Mesendoderm (in vitro differentiated cells): ENCODE data around the gene MRPL50.

Source experiments
- DNase-seq: peaks from one replicate; pipeline ENCODE4 v3.0.0; 2013
- H2AK5ac ChIP-seq: 2 replicates; pipeline ENCODE4 v1.6.1; 2013; ENCODE audit warnings: low read length, inconsistent platforms
- H2BK120ac ChIP-seq: 2 replicates; pipeline ENCODE4 v1.6.1; 2013; ENCODE audit warnings: low read depth, mild to moderate bottlenecking, low read length, moderate library complexity, mixed read lengths
- H2BK15ac ChIP-seq: replicated peaks from 2 replicates; pipeline ENCODE4 v1.6.1; 2013; ENCODE audit warnings: low read depth, mild to moderate bottlenecking, moderate library complexity
- H2BK5ac ChIP-seq: 2 replicates; pipeline ENCODE4 v1.6.1; 2013; ENCODE audit warnings: low read length, inconsistent platforms
- H3K18ac ChIP-seq: 2 replicates; pipeline ENCODE4 v1.6.1; 2013; ENCODE audit warnings: mild to moderate bottlenecking, low read length, mixed read lengths
- H3K23ac ChIP-seq: one replicate; pipeline ENCODE4 v1.6.1; 2013; ENCODE audit warnings: low read length
- H3K27ac ChIP-seq: 2 replicates; pipeline ENCODE4 v1.5.1; 2013; ENCODE audit warnings: low read depth, mild to moderate bottlenecking, inconsistent platforms, low read length, moderate library complexity
- H3K27me3 ChIP-seq: 2 replicates; pipeline ENCODE4 v1.6.1; 2013; ENCODE audit warnings: low read length, control low read depth, mild to moderate bottlenecking, inconsistent platforms; ENCODE audit not compliant: insufficient read depth, poor library complexity
- H3K36me3 ChIP-seq: 2 replicates; pipeline ENCODE4 v1.6.1; 2013; ENCODE audit warnings: low read length, inconsistent platforms; ENCODE audit not compliant: control insufficient read depth, insufficient read depth
- H3K4ac ChIP-seq: one replicate; pipeline ENCODE4 v1.6.1; 2013; ENCODE audit warnings: low read depth, mild to moderate bottlenecking, low read length, moderate library complexity
- H3K4me1 ChIP-seq: 2 replicates; pipeline ENCODE4 v1.6.1; 2013; ENCODE audit warnings: low read depth, low read length, inconsistent platforms; ENCODE audit not compliant: control insufficient read depth
- H3K4me2 ChIP-seq: 2 replicates; pipeline ENCODE4 v1.6.1; 2013; ENCODE audit warnings: low read length
- H3K4me3 ChIP-seq: 2 replicates; pipeline ENCODE4 v1.5.1; 2013; ENCODE audit warnings: mild to moderate bottlenecking, low read length
- H3K56ac ChIP-seq: one replicate; pipeline ENCODE4 v1.6.1; 2013; ENCODE audit warnings: low read length
- H3K79me1 ChIP-seq: 2 replicates; pipeline ENCODE4 v1.6.1; 2013; ENCODE audit warnings: low read length, inconsistent platforms
- H3K79me2 ChIP-seq: 2 replicates; pipeline ENCODE4 v1.6.1; 2013; ENCODE audit warnings: mild to moderate bottlenecking, low read length; ENCODE audit not compliant: control insufficient read depth, insufficient read depth
- H3K9ac ChIP-seq: 2 replicates; pipeline ENCODE4 v1.6.1; 2013; ENCODE audit warnings: low read length, inconsistent platforms
- H4K5ac ChIP-seq: one replicate; pipeline ENCODE4 v1.6.1; 2013; ENCODE audit warnings: low read length
- H4K8ac ChIP-seq: one replicate; pipeline ENCODE4 v1.6.1; 2013; ENCODE audit warnings: low read depth, mild to moderate bottlenecking, control low read depth, low read length, moderate library complexity
- WGBS: extraction: QIAGEN DNeasy Blood & Tissue Kit; methylation state at CpG from one replicate; pipeline ENCODE4 v1.1.7; 2013; ENCODE audit warnings: low lambda C conversion rate, missing lambda C conversion rate; ENCODE audit not compliant: insufficient coverage; ENCODE audit errors: extremely low coverage; 5-methylcytosine and 5-hydroxymethylcytosine counted together

The MRPL50 gene

GRCh38 chr9:101380295-101380694 lies 18.1 kb downstream of the MRPL50 start:
- Histone ChIP-seq H2AK5ac (no peak overlapping the region), H3K4me2 (no peak overlapping the region), H3K4me1 (no peaks in the 10 kb centered on the region), H3K79me2 (no peaks in the 10 kb centered on the region), H3K79me1 (no peaks in the 10 kb centered on the region), H4K5ac (no peak overlapping the region), H3K4ac (no peak overlapping the region), H2BK5ac (no peak overlapping the region), H4K8ac (no peak overlapping the region), H3K18ac (no peak overlapping the region), H3K56ac (no peak overlapping the region), H2BK15ac (no peak overlapping the region), H3K27me3 (no peaks in the 10 kb centered on the region), H3K4me3 (no peak overlapping the region), H3K36me3 (no peaks in the 10 kb centered on the region), H3K23ac (no peak overlapping the region), H3K9ac (no peak overlapping the region), H2BK120ac (no peak overlapping the region), H3K27ac (no peak overlapping the region)
- no peak for DNase-seq

- Histone ChIP-seq H3K4me2 (no peak overlapping the region), H3K27ac (no peak overlapping the region), H4K8ac (no peak overlapping the region), H3K4ac (no peak overlapping the region), H3K79me2 (no peaks in the 10 kb centered on the region), H3K9ac (no peak overlapping the region), H3K79me1 (no peaks in the 10 kb centered on the region), H3K18ac (no peak overlapping the region), H2BK5ac (no peak overlapping the region), H2BK120ac (no peak overlapping the region), H3K56ac (no peak overlapping the region), H3K27me3 (no peaks in the 10 kb centered on the region), H4K5ac (no peak overlapping the region), H3K36me3 (no peaks in the 10 kb centered on the region), H3K23ac (no peak overlapping the region), H2AK5ac (no peak overlapping the region), H3K4me1 (no peaks in the 10 kb centered on the region), H3K4me3 (no peak overlapping the region), H2BK15ac (no peak overlapping the region)
- no CpG with 5 or more reads among the region's 6 CpGs for WGBS
- DNase-seq: no peak
These were observed 22.1 kb downstream of the MRPL50 start for GRCh38 chr9:101376111-101376848.

GRCh38 chr9:101375546-101375945 lies 22.9 kb downstream of the MRPL50 start:
- WGBS: no CpG with 5 or more reads among the region's 12 CpGs

GRCh38 chr9:101372327-101373118 lies 25.9 kb downstream of the MRPL50 start:
- Histone ChIP-seq H3K4me1 (no peaks in the 10 kb centered on the region), H2AK5ac (no peak overlapping the region), H3K9ac (no peak overlapping the region), H3K4ac (no peak overlapping the region), H3K36me3 (no peaks in the 10 kb centered on the region), H4K8ac (no peak overlapping the region), H4K5ac (no peak overlapping the region), H3K27ac (no peak overlapping the region), H3K27me3 (no peaks in the 10 kb centered on the region), H2BK120ac (no peak overlapping the region), H2BK15ac (no peak overlapping the region), H3K4me2 (no peak overlapping the region), H3K79me2 (no peaks in the 10 kb centered on the region), H3K79me1 (no peaks in the 10 kb centered on the region), H3K18ac (no peak overlapping the region), H2BK5ac (no peak overlapping the region), H3K23ac (no peak overlapping the region), H3K4me3 (no peak overlapping the region), H3K56ac (no peak overlapping the region)
- no peak for DNase-seq
- whole genome bisulfite sequencing: no CpG with 5 or more reads among the region's 2 CpGs

More at GRCh38 chr9:101375546-101375945, 22.9 kb downstream of the MRPL50 start:
- Histone ChIP-seq H3K4ac (no peak overlapping the region), H3K4me1 (no peaks in the 10 kb centered on the region), H3K79me1 (no peaks in the 10 kb centered on the region), H2BK15ac (no peak overlapping the region), H2AK5ac (no peak overlapping the region), H3K56ac (no peak overlapping the region), H3K23ac (no peak overlapping the region), H3K4me3 (no peak overlapping the region), H4K5ac (no peak overlapping the region), H3K9ac (no peak overlapping the region), H3K18ac (no peak overlapping the region), H3K27ac (no peak overlapping the region), H2BK120ac (no peak overlapping the region), H3K79me2 (no peaks in the 10 kb centered on the region), H4K8ac (no peak overlapping the region), H3K36me3 (no peaks in the 10 kb centered on the region), H3K4me2 (no peak overlapping the region), H3K27me3 (no peaks in the 10 kb centered on the region), H2BK5ac (no peak overlapping the region)
- DNase-seq: no peak

- no peak for DNase-seq
- no peak overlapping the region for H4K5ac ChIP-seq
- no peaks in the 10 kb centered on the region for H3K27me3 ChIP-seq
- H2BK5ac ChIP-seq: no peak overlapping the region
- H3K23ac ChIP-seq: no peak overlapping the region
- no peak overlapping the region for H3K56ac ChIP-seq
- H3K27ac ChIP-seq: no peak overlapping the region
- H4K8ac ChIP-seq: no peak overlapping the region
- H3K36me3 ChIP-seq: no peaks in the 10 kb centered on the region
- H3K79me1 ChIP-seq: no peaks in the 10 kb centered on the region
- H2AK5ac ChIP-seq: no peak overlapping the region
- H3K4ac ChIP-seq: no peak overlapping the region
- H3K79me2 ChIP-seq: no peaks in the 10 kb centered on the region
- 100% methylated on average over 1 of the region's 3 CpGs for WGBS
- H2BK15ac ChIP-seq: no peak overlapping the region
- no peak overlapping the region for H2BK120ac ChIP-seq
- H3K9ac ChIP-seq: no peak overlapping the region
- no peak overlapping the region for H3K18ac ChIP-seq
- H3K4me3 ChIP-seq: no peak overlapping the region
- no peaks in the 10 kb centered on the region for H3K4me1 ChIP-seq
- H3K4me2 ChIP-seq: no peak overlapping the region
These were observed 26.6 kb downstream of the MRPL50 start for GRCh38 chr9:101371813-101372212.
